Measurements from ENCODE around the gene TP53TG3D. TPM values are rescaled to one million over a fixed set of nuclear protein-coding genes. Genes with fewer than 3 reads are reported as not detected.
"Not testable (repeated sequence)": the region's sequence is repeated elsewhere in the genome, so short reads cannot be mapped to it uniquely, and the experiment has no call there.

TP53TG3D gene
- total RNA-seq, 1 experiment from 2014 or later, result not detected

- not testable (repeated sequence) for DNase-seq; H3K4me1 ChIP-seq (ENCODE audit: low read length); H2AFZ ChIP-seq (ENCODE audit: low read length); H3K4me3 ChIP-seq (ENCODE audit: low read length); H3K27ac ChIP-seq (ENCODE audit: low read length); H3K27me3 ChIP-seq (ENCODE audit: low read length); H4K20me1 ChIP-seq (ENCODE audit: insufficient read depth, low read depth, low read length); H3K9me3 ChIP-seq (ENCODE audit: low read length); H3K79me2 ChIP-seq (ENCODE audit: low read length); H3K9me2 ChIP-seq (replicated peaks; ENCODE audit: insufficient read depth, low read length); H3K36me3 ChIP-seq (ENCODE audit: insufficient read depth, low read length); H3K9ac ChIP-seq (ENCODE audit: low read length); H3K4me2 ChIP-seq (ENCODE audit: low read depth, low read length, poor library complexity, severe bottlenecking)
These were observed 33.1 kb downstream of the TP53TG3D start for GRCh38 chr16:32286193-32286592.

GRCh38 chr16:32287743-32288142, 34.7 kb downstream of the TP53TG3D start:
- H3K4me3 ChIP-seq (ENCODE audit: low read length); H3K4me1 ChIP-seq (ENCODE audit: low read length); H4K20me1 ChIP-seq (ENCODE audit: insufficient read depth, low read depth, low read length); H3K9ac ChIP-seq (ENCODE audit: low read length); H3K9me3 ChIP-seq (ENCODE audit: low read length); H2AFZ ChIP-seq (ENCODE audit: low read length); H3K4me2 ChIP-seq (ENCODE audit: low read depth, low read length, poor library complexity, severe bottlenecking); H3K27me3 ChIP-seq (ENCODE audit: low read length); H3K27ac ChIP-seq (ENCODE audit: low read length); DNase-seq; H3K79me2 ChIP-seq (ENCODE audit: low read length); H3K9me2 ChIP-seq (replicated peaks; ENCODE audit: insufficient read depth, low read length); H3K36me3 ChIP-seq (ENCODE audit: insufficient read depth, low read length): not testable (repeated sequence)

GRCh38 chr16:32289197-32289596, 36.1 kb downstream of the TP53TG3D start:
- H3K4me3 ChIP-seq (ENCODE audit: low read length); H3K9ac ChIP-seq (ENCODE audit: low read length); H2AFZ ChIP-seq (ENCODE audit: low read length); H3K4me1 ChIP-seq (ENCODE audit: low read length); H3K79me2 ChIP-seq (ENCODE audit: low read length); H3K9me2 ChIP-seq (replicated peaks; ENCODE audit: insufficient read depth, low read length); H4K20me1 ChIP-seq (ENCODE audit: insufficient read depth, low read depth, low read length); DNase-seq; H3K4me2 ChIP-seq (ENCODE audit: low read depth, low read length, poor library complexity, severe bottlenecking); H3K9me3 ChIP-seq (ENCODE audit: low read length); H3K27me3 ChIP-seq (ENCODE audit: low read length); H3K36me3 ChIP-seq (ENCODE audit: insufficient read depth, low read length); H3K27ac ChIP-seq (ENCODE audit: low read length): not testable (repeated sequence)

GRCh38 chr16:32302776-32303175, 49.7 kb downstream of the TP53TG3D start:
- not testable (repeated sequence) for H3K9me2 ChIP-seq (replicated peaks; ENCODE audit: insufficient read depth, low read length); H2AFZ ChIP-seq (ENCODE audit: low read length); H4K20me1 ChIP-seq (ENCODE audit: insufficient read depth, low read depth, low read length); DNase-seq; H3K36me3 ChIP-seq (ENCODE audit: insufficient read depth, low read length); H3K9ac ChIP-seq (ENCODE audit: low read length); H3K4me1 ChIP-seq (ENCODE audit: low read length); H3K4me3 ChIP-seq (ENCODE audit: low read length); H3K79me2 ChIP-seq (ENCODE audit: low read length); H3K9me3 ChIP-seq (ENCODE audit: low read length); H3K4me2 ChIP-seq (ENCODE audit: low read depth, low read length, poor library complexity, severe bottlenecking); H3K27ac ChIP-seq (ENCODE audit: low read length); H3K27me3 ChIP-seq (ENCODE audit: low read length)

Small RNA genes within 50 kb of the gene (small RNA-seq; reads per million reads assigned to genes)
- not detected for gene AC133485.1
- not detected for gene AC140878.1

Data from Karpas-422 (cell line).